Uterus (tissue), 4 donors: ENCODE measurements around the gene CPNE4. TPM values are rescaled to one million over a fixed set of nuclear protein-coding genes. Genes with fewer than 3 reads are reported as not detected.
"Not testable (repeated sequence)": the region's sequence is repeated elsewhere in the genome, so short reads cannot be mapped to it uniquely, and the experiment has no call there.

ENCODE experiments used
- DNase-seq, 2 donors: peaks; one replicate each; pipeline ENCODE4 v3.0.0-alpha.2; 2019 to 2020
- H3K27ac ChIP-seq, 2 donors: fragments of 200-600 bp; sonication (generic); 1 replicate in 1 of 2; 2 replicates in 1 of 2; pipeline ENCODE4 v1.5.1; 2016 to 2018
- H3K27me3 ChIP-seq, 2 donors: fragments of 200-600 bp; sonication (generic); one replicate each; pipeline ENCODE4 v1.5.1; 2018 to 2019; ENCODE audit warnings: control low read depth in 1 of 2
- H3K36me3 ChIP-seq, 2 donors: fragments of 200-600 bp; sonication (generic); one replicate each; pipeline ENCODE4 v1.5.1; 2019; ENCODE audit warnings: control low read depth in 1 of 2
- H3K4me1 ChIP-seq, 2 donors: fragments of 200-600 bp; sonication (generic); one replicate each; pipeline ENCODE4 v1.5.1; 2018 to 2019; ENCODE audit warnings: control low read depth in 1 of 2
- H3K4me3 ChIP-seq, 2 donors: fragments of 200-600 bp; sonication (generic); 1 replicate in 1 of 2; 2 replicates in 1 of 2; pipeline ENCODE4 v1.5.1; 2018 to 2019; ENCODE audit warnings: mild to moderate bottlenecking in 1 of 2
- H3K9me3 ChIP-seq, 2 donors: fragments of 200-600 bp; sonication (generic); one replicate each; pipeline ENCODE4 v1.5.1; 2019; ENCODE audit warnings: control low read depth in 1 of 2
- POLR2A ChIP-seq, 2 donors: fragments of 450-650 bp; IDR thresholded peaks; one replicate each; pipeline ENCODE4 v1.6.1; 2016; ENCODE audit warnings: antibody characterized with exemption in 2 of 2, mild to moderate bottlenecking in 1 of 2, moderate library complexity in 1 of 2
- intact Hi-C: fragments of 100-400 bp; cut with DNase I; formaldehyde crosslinking; loops from one replicate; pipeline ENCODE4 v1.15.1; 2023; ENCODE audit warnings: low total_unique reads
- total RNA-seq, 4 donors: library from RNA; depleted of rRNA in 3 of 4; stranded (reverse); fragments of >200 nt in 3 of 4; gene quantifications; one replicate each; pipeline versions ENCODE4 v1.1.0 to v1.2.4, GENCODE V29; 2014 to 2023
- TF ChIP-seq, protein P1 (sequence below), 4 experiments: fragments of 200-600 bp in 2 of 4; fragments of 450-650 bp in 2 of 4; sonication (generic) in 2 of 4; IDR thresholded peaks; one replicate each; pipeline ENCODE4 v1.5.1; 2016 to 2019; ENCODE audit warnings: antibody characterized with exemption in 4 of 4, mild to moderate bottlenecking in 2 of 4, moderate library complexity in 1 of 4
- donor health status: DM: yes; HTN: yes; CAD: no.

Gene CPNE4
- total RNA-seq, 4 donors from 2014 or later = 0.35 TPM; not detected in 3

- H3K9me3 ChIP-seq = no peaks in the 10 kb centered on the region
Measured at GRCh38 chr3:132071043-132071442, 36.2 kb upstream of the CPNE4 start.

DNA sequence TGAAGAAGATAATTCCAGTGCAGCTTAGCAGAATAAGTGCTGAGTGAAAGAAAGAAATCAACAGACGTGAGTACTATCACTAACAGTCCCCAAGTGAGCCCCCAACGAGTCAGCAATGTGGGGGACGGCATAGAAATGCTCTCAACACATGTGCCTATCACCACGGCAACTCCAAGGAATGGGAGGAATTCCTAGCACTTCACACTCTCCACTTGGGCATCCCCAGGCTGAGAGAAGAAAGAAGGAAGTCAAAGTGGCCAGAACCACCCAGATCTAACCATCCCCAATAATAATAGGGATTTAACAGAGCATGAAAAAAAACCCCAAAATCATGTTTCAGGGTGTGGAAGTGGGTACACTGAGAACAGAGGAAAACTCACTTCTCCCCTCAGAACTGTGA lies 29.3 kb upstream of the CPNE4 start:
- Histone ChIP-seq H3K4me3 (no peak overlapping the region), H3K36me3 (no peaks in the 10 kb centered on the region), H3K4me1 (no peaks in the 10 kb centered on the region), H3K27ac (no peak overlapping the region), H3K9me3 (no peaks in the 10 kb centered on the region), H3K27me3 (no peaks in the 10 kb centered on the region)
- no peak for TF ChIP-seq POLR2A (IDR thresholded peaks at IDR 0.05)
- TF ChIP-seq, protein P1, sequence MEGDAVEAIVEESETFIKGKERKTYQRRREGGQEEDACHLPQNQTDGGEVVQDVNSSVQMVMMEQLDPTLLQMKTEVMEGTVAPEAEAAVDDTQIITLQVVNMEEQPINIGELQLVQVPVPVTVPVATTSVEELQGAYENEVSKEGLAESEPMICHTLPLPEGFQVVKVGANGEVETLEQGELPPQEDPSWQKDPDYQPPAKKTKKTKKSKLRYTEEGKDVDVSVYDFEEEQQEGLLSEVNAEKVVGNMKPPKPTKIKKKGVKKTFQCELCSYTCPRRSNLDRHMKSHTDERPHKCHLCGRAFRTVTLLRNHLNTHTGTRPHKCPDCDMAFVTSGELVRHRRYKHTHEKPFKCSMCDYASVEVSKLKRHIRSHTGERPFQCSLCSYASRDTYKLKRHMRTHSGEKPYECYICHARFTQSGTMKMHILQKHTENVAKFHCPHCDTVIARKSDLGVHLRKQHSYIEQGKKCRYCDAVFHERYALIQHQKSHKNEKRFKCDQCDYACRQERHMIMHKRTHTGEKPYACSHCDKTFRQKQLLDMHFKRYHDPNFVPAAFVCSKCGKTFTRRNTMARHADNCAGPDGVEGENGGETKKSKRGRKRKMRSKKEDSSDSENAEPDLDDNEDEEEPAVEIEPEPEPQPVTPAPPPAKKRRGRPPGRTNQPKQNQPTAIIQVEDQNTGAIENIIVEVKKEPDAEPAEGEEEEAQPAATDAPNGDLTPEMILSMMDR (IDR thresholded peaks at IDR 0.05) = no peak
- no peak for DNase-seq
- intact Hi-C loops = no loop called here

More at GRCh38 chr3:132071043-132071442, 36.2 kb upstream of the CPNE4 start:
- Histone ChIP-seq H3K27ac (no peak overlapping the region), H3K4me1 (no peaks in the 10 kb centered on the region), H3K4me3 (no peak overlapping the region), H3K36me3 (no peaks in the 10 kb centered on the region), H3K27me3 (no peaks in the 10 kb centered on the region)
- intact Hi-C loops = no loop called here
- DNase-seq = no peak
- TF ChIP-seq, protein P1 (IDR thresholded peaks at IDR 0.05) = no peak
- no peak for TF ChIP-seq POLR2A (IDR thresholded peaks at IDR 0.05)

DNA sequence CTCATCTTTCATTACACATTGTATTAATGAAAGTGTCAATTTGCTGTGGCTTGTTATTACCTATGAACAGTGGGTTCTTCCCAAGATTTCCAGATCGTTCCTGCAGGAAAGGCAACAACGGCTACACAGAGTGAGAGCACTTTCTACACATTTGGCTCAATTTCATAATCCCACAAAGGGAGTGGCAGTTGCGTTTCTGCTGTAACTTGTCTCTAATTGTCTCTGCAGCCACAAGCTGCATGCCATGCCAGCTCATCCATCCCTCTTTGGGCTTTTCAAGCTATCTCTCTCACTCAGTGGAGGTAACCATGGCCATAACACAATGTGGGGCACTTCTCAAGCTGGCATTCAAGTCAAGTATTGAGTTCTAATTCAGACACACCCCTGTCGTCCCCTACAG lies 27.7 kb upstream of the CPNE4 start:
- H3K9me3 ChIP-seq = no peaks in the 10 kb centered on the region
- no peaks in the 10 kb centered on the region for H3K27me3 ChIP-seq
- H3K27ac ChIP-seq = no peak overlapping the region
- DNase-seq = no peak
- intact Hi-C loops = no loop called here
- TF ChIP-seq, protein P1 (IDR thresholded peaks at IDR 0.05) = no peak
- no peak for TF ChIP-seq POLR2A (IDR thresholded peaks at IDR 0.05)
- no peak overlapping the region for H3K4me3 ChIP-seq
- no peaks in the 10 kb centered on the region for H3K4me1 ChIP-seq
- H3K36me3 ChIP-seq = no peaks in the 10 kb centered on the region

GRCh38 chr3:132055872-132056271 lies 21.1 kb upstream of the CPNE4 start:
- no peak for TF ChIP-seq POLR2A (IDR thresholded peaks at IDR 0.05)
- TF ChIP-seq, protein P1 (IDR thresholded peaks at IDR 0.05) = no peak

GRCh38 chr3:132047209-132047608 lies 12.4 kb upstream of the CPNE4 start:
- intact Hi-C loops = no loop called here
- no peak for DNase-seq
- Histone ChIP-seq H3K9me3 (no peaks in the 10 kb centered on the region), H3K27ac (no peak overlapping the region), H3K4me3 (no peak overlapping the region), H3K4me1 (no peaks in the 10 kb centered on the region), H3K36me3 (no peaks in the 10 kb centered on the region), H3K27me3 (no peaks in the 10 kb centered on the region)
- TF ChIP-seq, protein P1 (IDR thresholded peaks at IDR 0.05) = no peak
- TF ChIP-seq POLR2A (IDR thresholded peaks at IDR 0.05) = no peak

More at GRCh38 chr3:132055872-132056271, 21.1 kb upstream of the CPNE4 start:
- no peaks in the 10 kb centered on the region for H3K36me3 ChIP-seq
- no peaks in the 10 kb centered on the region for H3K9me3 ChIP-seq
- intact Hi-C loops = no loop called here
- H3K4me1 ChIP-seq = no peaks in the 10 kb centered on the region
- no peak overlapping the region for H3K27ac ChIP-seq
- no peak overlapping the region for H3K4me3 ChIP-seq
- DNase-seq = no peak
- no peaks in the 10 kb centered on the region for H3K27me3 ChIP-seq

DNA sequence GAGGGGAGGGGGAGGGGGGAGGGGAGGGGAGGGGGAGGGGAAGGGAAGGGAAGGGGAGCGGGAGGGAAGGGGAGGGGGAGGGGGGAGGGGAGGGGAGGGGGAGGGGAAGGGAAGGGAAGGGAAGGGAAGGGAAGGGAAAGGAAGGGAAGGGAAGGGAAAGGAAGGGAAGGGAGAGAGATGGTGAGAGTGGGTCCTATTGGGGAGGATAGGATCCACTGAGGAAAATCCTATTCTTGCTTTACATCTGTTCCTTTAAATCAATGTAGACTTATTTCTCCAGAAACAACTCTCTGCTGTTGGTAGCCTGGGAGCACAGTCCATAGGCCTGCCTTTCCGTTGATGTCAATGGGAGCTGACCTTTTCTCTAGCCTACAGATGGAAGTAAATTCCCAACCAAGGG lies 10.1 kb upstream of the CPNE4 start:
- H3K9me3 ChIP-seq, intact Hi-C loops, H3K27ac ChIP-seq, H3K4me3 ChIP-seq, H3K27me3 ChIP-seq, DNase-seq, H3K36me3 ChIP-seq, H3K4me1 ChIP-seq: not testable (repeated sequence)
